ENCODE results near the gene CRPPA. TPM values are rescaled to one million over a fixed set of nuclear protein-coding genes. Genes with fewer than 3 reads are reported as not detected.

CRPPA gene
- total RNA-seq, 1 donor from 2014 or later: 2.6 TPM

- Histone ChIP-seq H3K4me1 (no peaks in the 10 kb centered on the region), H3K9ac (no peak overlapping the region), H2AFZ (replicated peaks) (no peak overlapping the region), H3K4me2 (no peak overlapping the region), H3K9me3 (ENCODE audit: low read depth) (peaks cover 21% of the 10 kb centered on the region), H3F3A (ENCODE audit: low read depth) (peaks cover 43% of the 10 kb centered on the region), H3K79me2 (ENCODE audit: low read depth) (no peaks in the 10 kb centered on the region), H3K27ac (no peak overlapping the region), H4K20me1 (ENCODE audit: low read depth) (no peaks in the 10 kb centered on the region), H3K27me3 (no peaks in the 10 kb centered on the region), H3K36me3 (no peaks in the 10 kb centered on the region), H3K4me3 (no peak overlapping the region)
- Mint-ChIP-seq H3K4me3 (no peak overlapping the region), H3K27ac (no peak overlapping the region), H3K9me3 (peaks cover 45% of the 10 kb centered on the region), H3K36me3 (peaks cover 18% of the 10 kb centered on the region), H3K27me3 (ENCODE audit: insufficient read depth, low read depth) (peaks cover 4% of the 10 kb centered on the region), H3K4me1 (no peaks in the 10 kb centered on the region)
- no peak for DNase-seq (ENCODE audit: low spot score)
- TF ChIP-seq, protein P1, sequence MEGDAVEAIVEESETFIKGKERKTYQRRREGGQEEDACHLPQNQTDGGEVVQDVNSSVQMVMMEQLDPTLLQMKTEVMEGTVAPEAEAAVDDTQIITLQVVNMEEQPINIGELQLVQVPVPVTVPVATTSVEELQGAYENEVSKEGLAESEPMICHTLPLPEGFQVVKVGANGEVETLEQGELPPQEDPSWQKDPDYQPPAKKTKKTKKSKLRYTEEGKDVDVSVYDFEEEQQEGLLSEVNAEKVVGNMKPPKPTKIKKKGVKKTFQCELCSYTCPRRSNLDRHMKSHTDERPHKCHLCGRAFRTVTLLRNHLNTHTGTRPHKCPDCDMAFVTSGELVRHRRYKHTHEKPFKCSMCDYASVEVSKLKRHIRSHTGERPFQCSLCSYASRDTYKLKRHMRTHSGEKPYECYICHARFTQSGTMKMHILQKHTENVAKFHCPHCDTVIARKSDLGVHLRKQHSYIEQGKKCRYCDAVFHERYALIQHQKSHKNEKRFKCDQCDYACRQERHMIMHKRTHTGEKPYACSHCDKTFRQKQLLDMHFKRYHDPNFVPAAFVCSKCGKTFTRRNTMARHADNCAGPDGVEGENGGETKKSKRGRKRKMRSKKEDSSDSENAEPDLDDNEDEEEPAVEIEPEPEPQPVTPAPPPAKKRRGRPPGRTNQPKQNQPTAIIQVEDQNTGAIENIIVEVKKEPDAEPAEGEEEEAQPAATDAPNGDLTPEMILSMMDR (IDR thresholded peaks at IDR 0.05): no peak
- no peak for TF ChIP-seq EZH2 (IDR thresholded peaks at IDR 0.05)
These were observed 22.0 kb downstream of the CRPPA start for GRCh38 chr7:16399265-16399831.

DNA sequence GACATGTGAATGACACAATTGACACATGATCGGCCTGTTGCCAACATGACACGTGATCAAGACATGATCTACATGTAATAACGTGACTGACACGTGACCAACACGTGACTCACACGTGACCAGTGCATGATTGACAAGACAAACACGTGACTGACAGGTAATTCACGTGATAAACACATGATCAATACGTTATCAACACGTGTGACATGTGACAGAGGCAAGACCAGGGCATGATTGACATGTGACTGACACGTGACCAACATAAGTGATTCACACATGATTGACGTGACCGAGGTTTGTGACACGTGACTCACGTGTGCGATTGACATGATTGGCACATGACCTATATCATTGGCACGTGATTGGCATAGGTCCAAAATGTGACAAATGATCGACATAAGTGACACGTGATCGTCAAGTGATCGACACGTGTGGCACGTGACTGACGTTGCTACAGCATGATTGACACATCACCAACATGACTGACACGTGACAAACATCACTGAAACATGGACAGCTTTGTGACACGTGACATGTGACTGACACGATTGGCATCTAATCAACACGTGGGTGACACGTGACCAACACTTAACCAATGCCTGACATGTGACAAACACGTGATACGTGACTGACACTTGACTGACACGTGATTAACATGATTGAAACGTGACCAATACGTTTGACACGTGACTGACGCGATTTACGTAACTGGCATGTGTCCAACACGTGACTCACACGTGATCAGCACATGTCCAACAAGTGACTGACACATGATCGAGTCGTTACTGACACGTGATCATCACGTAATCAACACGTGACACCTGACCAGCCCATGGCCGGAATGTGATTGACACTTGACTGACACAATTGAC lies 23.0 kb downstream of the CRPPA start:
- H3K9me3 Mint-ChIP-seq: peaks cover 45% of the 10 kb centered on the region
- H3K27me3 Mint-ChIP-seq (ENCODE audit: insufficient read depth, low read depth): peaks cover 4% of the 10 kb centered on the region
- TF ChIP-seq EZH2 (IDR thresholded peaks at IDR 0.05): no peak
- no peak for TF ChIP-seq EZH2phosphoT487 (IDR thresholded peaks at IDR 0.05)
- TF ChIP-seq, protein P1 (IDR thresholded peaks at IDR 0.05): no peak

GRCh38 chr7:16397501-16398145 lies 23.7 kb downstream of the CRPPA start:
- Histone ChIP-seq H3K9ac (no peak overlapping the region), H3K79me2 (ENCODE audit: low read depth) (no peaks in the 10 kb centered on the region), H3K27me3 (no peaks in the 10 kb centered on the region), H3K4me1 (no peaks in the 10 kb centered on the region), H3K4me3 (no peak overlapping the region), H3F3A (ENCODE audit: low read depth) (peaks cover 43% of the 10 kb centered on the region), H3K27ac (no peak overlapping the region), H3K9me3 (ENCODE audit: low read depth) (peaks cover 21% of the 10 kb centered on the region), H4K20me1 (ENCODE audit: low read depth) (no peaks in the 10 kb centered on the region), H2AFZ (replicated peaks) (no peak overlapping the region), H3K36me3 (no peaks in the 10 kb centered on the region), H3K4me2 (no peak overlapping the region)
- Mint-ChIP-seq H3K4me3 (no peak overlapping the region), H3K9me3 (peaks cover 42% of the 10 kb centered on the region), H3K4me1 (no peaks in the 10 kb centered on the region), H3K27ac (no peak overlapping the region), H3K36me3 (peaks cover 18% of the 10 kb centered on the region), H3K27me3 (ENCODE audit: insufficient read depth, low read depth) (peaks cover 4% of the 10 kb centered on the region)
- TF ChIP-seq EZH2 (IDR thresholded peaks at IDR 0.05) (no peak), EZH2phosphoT487 (IDR thresholded peaks at IDR 0.05) (no peak)
- TF ChIP-seq, protein P1 (IDR thresholded peaks at IDR 0.05): no peak
- no peak for DNase-seq (ENCODE audit: low spot score)

More for the DNA sequence above, 23.0 kb downstream of the CRPPA start:
- no peak for DNase-seq (ENCODE audit: low spot score)
- Histone ChIP-seq H3K4me1 (no peaks in the 10 kb centered on the region), H3K79me2 (ENCODE audit: low read depth) (no peaks in the 10 kb centered on the region), H3K36me3 (no peaks in the 10 kb centered on the region), H3K27me3 (no peaks in the 10 kb centered on the region), H3K4me2 (no peak overlapping the region), H3F3A (ENCODE audit: low read depth) (peaks cover 43% of the 10 kb centered on the region), H4K20me1 (ENCODE audit: low read depth) (no peaks in the 10 kb centered on the region), H3K4me3 (no peak overlapping the region), H3K9ac (no peak overlapping the region), H3K27ac (no peak overlapping the region), H3K9me3 (ENCODE audit: low read depth) (peaks cover 21% of the 10 kb centered on the region), H2AFZ (replicated peaks) (no peak overlapping the region)
- no peaks in the 10 kb centered on the region for H3K4me1 Mint-ChIP-seq
- no peak overlapping the region for H3K4me3 Mint-ChIP-seq
- peaks cover 18% of the 10 kb centered on the region for H3K36me3 Mint-ChIP-seq
- H3K27ac Mint-ChIP-seq: no peak overlapping the region
